Breast epithelium (tissue), 4 donors: ENCODE data around the gene GCNA. TPM values are rescaled to one million over a fixed set of nuclear protein-coding genes. Genes with fewer than 3 reads are reported as not detected.
"Not testable (repeated sequence)": the region's sequence is repeated elsewhere in the genome, so short reads cannot be mapped to it uniquely, and the experiment has no call there.

ENCODE experiments used
- DNase-seq, 2 donors: peaks; one replicate each; pipeline ENCODE4 v3.0.0-alpha.2; 2019; ENCODE audit warnings: low spot score in 2 of 2
- H3K27ac ChIP-seq, 2 donors: fragments of 200-600 bp; sonication (generic) in 1 of 2; one replicate each; pipeline ENCODE4 v1.5.1; 2016 to 2019; ENCODE audit warnings: mild to moderate bottlenecking in 1 of 2
- H3K27me3 ChIP-seq, 2 donors: fragments of 200-600 bp; sonication (generic) in 1 of 2; one replicate each; pipeline versions ENCODE4 v1.5.1 to v1.6.0; 2017 to 2019; ENCODE audit warnings: control low read depth in 1 of 2, mild to moderate bottlenecking in 1 of 2
- H3K36me3 ChIP-seq: fragments of 200-600 bp; one replicate; pipeline ENCODE4 v1.5.1; 2019
- H3K4me1 ChIP-seq, 2 donors: fragments of 200-600 bp; sonication (generic); one replicate each; pipeline ENCODE4 v1.5.1; 2016 to 2019; ENCODE audit warnings: control low read depth in 1 of 2
- H3K4me3 ChIP-seq, 3 donors: fragments of 200-600 bp; sonication (generic); 1 replicate in 2 of 3; 2 replicates in 1 of 3; pipeline ENCODE4 v1.5.1; 2016 to 2019; ENCODE audit warnings: mild to moderate bottlenecking in 3 of 3, moderate library complexity in 2 of 3
- H3K9me3 ChIP-seq, 2 donors: fragments of 200-600 bp; sonication (generic) in 1 of 2; one replicate each; pipeline ENCODE4 v1.5.1; 2016 to 2019; ENCODE audit warnings: control low read depth in 1 of 2
- POLR2A ChIP-seq: fragments of 450-650 bp; IDR thresholded peaks from one replicate; pipeline ENCODE4 v1.6.1; 2016; ENCODE audit warnings: antibody characterized with exemption, mild to moderate bottlenecking, moderate library complexity
- POLR2AphosphoS5 ChIP-seq, 3 donors: sonication (generic); formaldehyde crosslinking; IDR thresholded peaks; one replicate each; pipeline ENCODE4 v1.6.1; 2017; ENCODE audit warnings: antibody characterized with exemption in 3 of 3
- intact Hi-C: fragments of 100-400 bp; cut with DNase I; formaldehyde crosslinking; loops from one replicate; pipeline ENCODE4 v1.15.1; 2023; ENCODE audit warnings: low total_unique reads
- total RNA-seq, 3 donors: library from RNA; depleted of rRNA; stranded (reverse); fragments of >200 nt; gene quantifications; one replicate each; pipeline ENCODE4 v1.1.0, GENCODE V29; 2016
- TF ChIP-seq, protein P1 (sequence below), 3 donors: fragments of 450-650 bp; IDR thresholded peaks; one replicate each; pipeline ENCODE4 v1.5.1; 2016 to 2017; ENCODE audit warnings: antibody characterized with exemption in 3 of 3, mild to moderate bottlenecking in 3 of 3, moderate library complexity in 3 of 3

Gene GCNA
- total RNA-seq, 3 donors from 2014 or later: 2.3 to 3.0 (median 2.6) TPM

DNA sequence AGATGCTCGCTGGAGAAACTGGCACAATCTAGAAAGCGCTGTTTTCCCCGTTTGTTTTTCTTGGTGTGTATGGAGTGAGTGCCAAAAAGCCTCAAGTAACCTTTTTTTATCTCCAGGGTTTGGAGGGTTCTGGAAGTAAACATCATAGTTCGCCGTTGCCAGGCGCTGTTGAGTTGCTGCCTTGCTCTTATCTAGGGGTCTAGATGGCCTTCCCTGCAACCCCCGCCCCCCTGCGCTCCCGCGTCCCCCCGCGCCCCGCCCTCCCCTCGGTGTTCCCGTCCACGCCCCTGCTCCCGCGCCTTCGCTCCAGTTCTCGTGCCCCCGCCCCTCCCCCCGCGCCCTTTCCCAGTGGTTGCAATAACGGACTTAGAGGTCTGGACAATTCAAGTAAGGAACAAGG lies 555 bp upstream of the GCNA start:
- no peak for DNase-seq
- Histone ChIP-seq H3K9me3 (no peaks in the 10 kb centered on the region), H3K4me1 (no peaks in the 10 kb centered on the region), H3K36me3 (no peaks in the 10 kb centered on the region), H3K27ac (no peak overlapping the region), H3K4me3 (no peak overlapping the region), H3K27me3 (peaks cover 0 to 6% of the 10 kb centered on the region in 2 donors)
- intact Hi-C loops: no loop called here
- no peak for TF ChIP-seq POLR2AphosphoS5 (IDR thresholded peaks at IDR 0.05)
- TF ChIP-seq POLR2A: no peak
- TF ChIP-seq, protein P1, sequence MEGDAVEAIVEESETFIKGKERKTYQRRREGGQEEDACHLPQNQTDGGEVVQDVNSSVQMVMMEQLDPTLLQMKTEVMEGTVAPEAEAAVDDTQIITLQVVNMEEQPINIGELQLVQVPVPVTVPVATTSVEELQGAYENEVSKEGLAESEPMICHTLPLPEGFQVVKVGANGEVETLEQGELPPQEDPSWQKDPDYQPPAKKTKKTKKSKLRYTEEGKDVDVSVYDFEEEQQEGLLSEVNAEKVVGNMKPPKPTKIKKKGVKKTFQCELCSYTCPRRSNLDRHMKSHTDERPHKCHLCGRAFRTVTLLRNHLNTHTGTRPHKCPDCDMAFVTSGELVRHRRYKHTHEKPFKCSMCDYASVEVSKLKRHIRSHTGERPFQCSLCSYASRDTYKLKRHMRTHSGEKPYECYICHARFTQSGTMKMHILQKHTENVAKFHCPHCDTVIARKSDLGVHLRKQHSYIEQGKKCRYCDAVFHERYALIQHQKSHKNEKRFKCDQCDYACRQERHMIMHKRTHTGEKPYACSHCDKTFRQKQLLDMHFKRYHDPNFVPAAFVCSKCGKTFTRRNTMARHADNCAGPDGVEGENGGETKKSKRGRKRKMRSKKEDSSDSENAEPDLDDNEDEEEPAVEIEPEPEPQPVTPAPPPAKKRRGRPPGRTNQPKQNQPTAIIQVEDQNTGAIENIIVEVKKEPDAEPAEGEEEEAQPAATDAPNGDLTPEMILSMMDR (IDR thresholded peaks at IDR 0.05): no peak

DNA sequence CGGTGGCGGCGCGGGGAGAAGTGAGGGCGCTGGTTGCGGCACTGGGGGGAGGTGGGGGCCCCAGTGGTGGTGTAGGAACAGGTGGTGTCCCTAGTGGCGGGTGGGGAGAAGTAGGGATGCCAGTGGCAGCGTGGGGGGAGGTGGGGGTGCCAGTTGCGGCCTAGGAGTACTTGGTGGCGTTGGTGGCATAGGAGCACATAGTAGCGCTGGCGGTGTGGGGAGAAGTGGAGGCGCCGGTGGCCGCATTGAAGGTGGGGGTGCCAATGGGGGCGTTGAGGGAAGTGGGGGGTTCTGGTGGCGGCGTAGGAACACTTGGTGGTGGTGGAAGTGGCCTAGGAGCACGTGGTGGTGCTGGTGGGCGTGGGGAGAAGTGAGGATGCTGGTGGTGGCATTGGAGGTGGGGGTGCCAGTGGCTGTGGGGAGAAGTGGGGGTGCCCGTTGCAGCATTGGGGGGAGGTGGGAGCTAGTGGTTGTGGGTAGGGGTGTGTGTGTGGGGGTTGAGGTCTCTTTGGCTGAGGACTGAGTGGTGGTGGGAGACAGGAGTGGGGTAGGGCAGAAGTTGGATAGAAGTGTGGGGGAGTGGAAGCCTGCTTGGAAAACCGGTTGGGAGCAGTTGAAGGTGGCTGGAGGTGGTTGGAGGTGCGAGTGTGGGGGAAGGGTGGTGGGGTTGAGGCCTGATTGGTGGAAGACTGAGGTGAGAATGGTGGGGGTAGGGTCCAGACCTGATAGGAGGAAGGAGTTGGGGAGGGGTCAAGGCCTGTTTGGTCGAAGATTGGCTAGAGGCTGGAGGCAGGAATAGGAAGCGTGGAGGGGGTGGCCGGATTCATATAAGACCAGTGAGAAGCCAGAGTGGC lies 1.1 kb downstream of the GCNA start:
- Histone ChIP-seq H3K36me3 (no peaks in the 10 kb centered on the region), H3K9me3 (no peaks in the 10 kb centered on the region), H3K4me3 (no peak overlapping the region), H3K4me1 (no peaks in the 10 kb centered on the region), H3K27ac (no peak overlapping the region), H3K27me3 (no peaks in the 10 kb centered on the region)
- intact Hi-C loops: no loop called here
- no peak for DNase-seq
- TF ChIP-seq, protein P1 (IDR thresholded peaks at IDR 0.05): no peak
- TF ChIP-seq POLR2AphosphoS5 (IDR thresholded peaks at IDR 0.05) (no peak), POLR2A (no peak)

DNA sequence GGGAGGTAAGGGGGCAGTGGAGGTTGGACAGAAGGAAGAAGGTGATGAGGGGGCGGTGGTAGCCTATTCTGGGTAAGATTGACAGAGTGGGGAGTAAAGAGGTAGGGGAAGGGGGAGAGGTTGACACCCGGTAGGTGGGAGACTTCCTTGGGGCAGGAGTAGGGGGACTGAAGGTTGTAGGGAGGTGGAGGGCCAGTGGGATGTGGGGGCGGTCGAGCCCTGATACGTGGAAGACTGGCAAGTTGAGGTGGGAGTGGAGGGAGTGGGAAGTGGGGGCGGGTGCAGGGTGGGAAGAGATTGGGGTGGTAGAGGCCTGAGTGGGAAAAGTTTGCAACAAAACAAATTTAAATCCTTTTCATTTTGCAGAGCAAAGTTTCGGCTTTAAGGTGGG lies 1.7 kb downstream of the GCNA start:
- H3K27me3 ChIP-seq: no peaks in the 10 kb centered on the region
- no peaks in the 10 kb centered on the region for H3K36me3 ChIP-seq
- H3K4me3 ChIP-seq: no peak overlapping the region
- no peak overlapping the region for H3K27ac ChIP-seq
- H3K9me3 ChIP-seq: no peaks in the 10 kb centered on the region
- TF ChIP-seq, protein P1 (IDR thresholded peaks at IDR 0.05): no peak
- no peak for TF ChIP-seq POLR2A
- TF ChIP-seq POLR2AphosphoS5 (IDR thresholded peaks at IDR 0.05): no peak
- intact Hi-C loops: no loop called here
- no peaks in the 10 kb centered on the region for H3K4me1 ChIP-seq
- DNase-seq: no peak

DNA sequence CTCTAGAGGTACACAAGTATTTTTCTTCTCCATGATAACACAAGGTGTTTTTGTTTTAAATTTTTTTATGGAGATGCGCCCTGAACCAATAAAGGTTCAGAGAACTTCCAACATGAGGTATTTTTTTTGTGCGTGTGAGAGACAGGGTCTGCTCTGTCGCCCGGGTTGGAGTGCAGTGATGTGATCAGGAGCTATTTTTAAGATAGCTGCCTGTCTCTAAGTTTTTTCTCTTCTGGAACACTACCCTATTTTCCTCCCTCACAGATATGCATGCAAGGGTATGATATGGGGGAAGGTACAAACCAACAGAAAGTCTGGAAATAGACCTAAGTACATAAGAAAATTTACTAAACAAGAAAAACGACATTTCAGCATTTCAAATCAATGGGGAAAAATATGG lies 3.0 kb downstream of the GCNA start:
- intact Hi-C loops: no loop called here
- Histone ChIP-seq H3K27me3 (no peaks in the 10 kb centered on the region), H3K27ac (no peak overlapping the region), H3K36me3 (no peaks in the 10 kb centered on the region), H3K4me3 (no peak overlapping the region), H3K9me3 (no peaks in the 10 kb centered on the region), H3K4me1 (no peaks in the 10 kb centered on the region)
- TF ChIP-seq POLR2A (no peak), POLR2AphosphoS5 (IDR thresholded peaks at IDR 0.05) (no peak)
- TF ChIP-seq, protein P1 (IDR thresholded peaks at IDR 0.05): no peak
- DNase-seq: no peak

DNA sequence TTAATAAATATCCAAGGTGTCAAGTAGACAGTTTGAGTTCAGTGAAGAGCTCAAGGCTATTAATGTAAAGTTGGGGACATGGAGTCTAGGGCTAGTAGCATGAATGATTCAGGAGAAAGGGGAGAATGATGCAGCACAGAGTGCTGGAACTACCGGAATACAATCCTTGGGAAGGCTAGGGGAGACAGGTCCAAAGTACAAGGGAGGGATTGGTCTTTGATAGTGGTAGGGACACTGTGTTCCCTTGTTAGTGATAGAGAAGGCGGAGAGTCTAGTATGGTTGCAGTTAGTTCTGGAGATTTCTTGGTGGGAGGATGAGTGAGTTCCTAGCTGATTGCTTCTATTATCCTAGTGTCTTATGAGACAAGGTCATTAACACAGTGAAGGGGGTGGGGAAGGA lies 8.7 kb downstream of the GCNA start:
- H3K4me1 ChIP-seq: no peaks in the 10 kb centered on the region
- no peak for DNase-seq
- H3K4me3 ChIP-seq: no peak overlapping the region
- H3K36me3 ChIP-seq: no peaks in the 10 kb centered on the region
- peaks cover 0 to 9% of the 10 kb centered on the region in 2 donors for H3K27me3 ChIP-seq
- intact Hi-C loops: no loop called here
- TF ChIP-seq POLR2A (no peak), POLR2AphosphoS5 (IDR thresholded peaks at IDR 0.05) (no peak)
- TF ChIP-seq, protein P1 (IDR thresholded peaks at IDR 0.05): no peak
- no peak overlapping the region for H3K27ac ChIP-seq
- no peaks in the 10 kb centered on the region for H3K9me3 ChIP-seq

DNA sequence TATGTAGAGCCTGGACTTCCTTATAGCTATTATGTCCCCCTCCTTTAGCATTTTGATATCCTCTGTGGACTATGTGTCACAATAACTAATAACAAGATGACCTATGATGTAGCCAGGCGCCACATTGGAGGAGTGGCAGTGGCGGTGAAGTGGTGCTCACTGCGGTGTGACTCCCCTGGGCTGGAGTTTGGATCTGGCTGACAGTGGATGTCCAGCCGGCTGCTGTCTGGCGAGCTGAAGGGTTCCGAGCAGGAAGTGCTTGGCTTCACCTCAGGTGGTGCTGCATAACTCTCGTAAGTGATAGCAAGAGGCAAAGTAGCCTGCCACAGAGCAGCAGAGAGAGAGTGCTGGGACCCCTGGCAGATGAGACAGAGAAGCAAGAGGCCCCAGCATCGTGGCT lies 15.0 kb downstream of the GCNA start:
- H3K9me3 ChIP-seq, DNase-seq, H3K36me3 ChIP-seq, H3K4me1 ChIP-seq, H3K4me3 ChIP-seq, intact Hi-C loops, H3K27ac ChIP-seq: not testable (repeated sequence)
- peaks cover 0 to 16% of the 10 kb centered on the region in 2 donors for H3K27me3 ChIP-seq
